Glomerular endothelial cell (primary cell): Measurements from ENCODE around the gene ZNF343. TPM values are rescaled to one million over a fixed set of nuclear protein-coding genes. Genes with fewer than 3 reads are reported as not detected.

Experiments
- DNase-seq: peaks from one replicate; pipeline ENCODE4 v3.0.0-alpha.2; 2011; ENCODE audit warnings: low read depth, low spot score; ENCODE audit errors: extremely low read depth
- total RNA-seq: library from RNA; depleted of rRNA; stranded (reverse); fragments of >200 nt; gene quantifications from 2 replicates; pipeline ENCODE4 v1.2.3, GENCODE V29; 2015

Gene ZNF343
- total RNA-seq, 1 donor from 2014 or later, result 5.5 TPM

DNA sequence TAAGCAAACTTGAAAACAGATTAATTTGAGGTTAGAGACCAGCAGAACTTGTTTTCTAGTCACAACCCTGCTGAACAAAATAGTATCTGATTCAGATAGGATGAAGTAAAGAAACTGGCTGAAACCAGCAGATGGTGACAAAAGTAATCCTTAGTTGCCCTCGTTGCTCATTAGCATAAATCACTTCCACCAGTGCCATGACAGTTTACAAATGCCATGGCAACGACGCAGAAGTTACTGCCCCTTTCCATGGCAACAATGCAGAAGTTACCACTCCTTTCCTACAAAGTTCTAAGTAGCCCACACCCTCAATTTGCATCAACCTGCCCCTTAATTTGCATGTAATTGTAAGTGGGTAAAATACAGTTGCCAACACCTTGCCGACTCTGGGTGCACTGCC is 61.9 kb downstream of the ZNF343 start:
- no peak for DNase-seq

Other genes with a start within 250 kb of the ZNF343 start
- gene TGM3, start 212.9 kb downstream of the ZNF343 start, total RNA-seq, result 3.5 TPM in 1 of 2 replicates, not detected in the other
- gene TGM6, start 128.0 kb downstream of the ZNF343 start, total RNA-seq, result not detected in 2 replicates
- 349 and 358 TPM in 2 replicates for gene SNRPB, start 38.1 kb downstream of the ZNF343 start, total RNA-seq
- gene TMC2, start 27.7 kb upstream of the ZNF343 start, total RNA-seq, result not detected in 2 replicates
- 122 and 123 TPM in 2 replicates for gene NOP56, start 143.7 kb upstream of the ZNF343 start, total RNA-seq
- gene IDH3B, start 155.3 kb upstream of the ZNF343 start, total RNA-seq, result 81.7 and 111 TPM in 2 replicates
- 2.3 and 4.1 TPM in 2 replicates for gene EBF4, start 183.9 kb upstream of the ZNF343 start, total RNA-seq